ENCODE data around the gene RGS17. TPM values are rescaled to one million over a fixed set of nuclear protein-coding genes. Genes with fewer than 3 reads are reported as not detected.
"Not testable (repeated sequence)": the region's sequence is repeated elsewhere in the genome, so short reads cannot be mapped to it uniquely, and the experiment has no call there.

The RGS17 gene
- total RNA-seq, 1 donor from 2014 or later: not detected

DNA sequence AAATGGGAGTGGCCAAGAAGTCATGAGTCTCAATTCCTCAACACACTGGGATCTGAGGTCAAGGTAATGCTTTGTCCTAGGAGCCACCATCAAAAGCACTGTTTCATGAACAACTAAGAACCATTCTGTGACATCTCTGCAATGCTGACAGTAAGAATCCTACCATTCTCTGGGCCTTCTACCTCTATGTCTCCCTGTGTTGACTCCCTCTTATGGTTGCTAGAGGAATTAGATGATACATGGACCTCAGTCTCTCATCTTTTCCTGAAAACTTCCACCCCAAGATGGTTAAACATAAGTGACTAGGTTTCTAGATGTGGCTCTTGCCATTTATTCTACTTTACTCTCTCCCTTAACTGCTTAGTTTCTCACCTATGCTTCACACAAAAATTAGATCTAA is 137.7 kb downstream of the RGS17 start:
- intact Hi-C loops (cut with micrococcal nuclease): no loop called here

DNA sequence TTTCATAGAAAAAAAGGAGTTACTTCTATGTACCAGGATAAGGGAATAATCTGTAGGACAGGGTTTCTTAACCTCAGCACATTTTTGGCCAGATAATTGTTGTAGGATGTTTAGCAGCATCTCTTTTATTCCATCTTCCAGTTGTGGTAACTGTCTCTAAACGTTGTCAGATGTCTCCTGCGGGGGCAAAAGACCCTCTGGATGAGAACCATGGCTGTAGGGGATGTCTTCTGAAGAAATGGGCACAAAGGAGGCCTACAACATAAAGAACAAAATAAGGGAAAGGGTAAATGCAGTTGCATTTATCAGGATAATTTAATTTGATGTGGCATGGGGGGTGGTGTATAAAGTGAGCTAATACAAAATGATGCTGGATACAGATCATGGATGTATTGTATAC is 144.1 kb downstream of the RGS17 start:
- intact Hi-C loops (cut with micrococcal nuclease): no loop called here

DNA sequence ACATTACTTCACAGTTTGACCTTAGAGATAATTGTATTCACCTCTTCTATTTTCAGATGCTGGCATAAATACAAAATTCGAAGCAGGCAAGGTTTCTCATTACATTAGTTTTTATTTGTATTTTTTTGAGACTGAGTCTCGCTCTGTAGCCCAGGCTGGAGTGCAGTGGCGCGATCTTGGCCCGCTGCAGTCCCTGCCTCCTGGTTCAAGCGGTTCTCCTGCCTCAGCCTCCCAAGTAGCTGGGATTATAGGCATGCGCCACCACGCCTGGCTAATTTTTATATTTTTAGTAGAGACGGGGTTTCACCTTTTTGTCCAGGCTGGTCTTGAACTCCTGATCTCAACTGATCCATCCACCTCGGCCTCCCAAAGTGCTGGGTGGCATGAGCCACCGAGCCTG is 145.8 kb downstream of the RGS17 start:
- intact Hi-C loops (cut with micrococcal nuclease): not testable (repeated sequence)

DNA sequence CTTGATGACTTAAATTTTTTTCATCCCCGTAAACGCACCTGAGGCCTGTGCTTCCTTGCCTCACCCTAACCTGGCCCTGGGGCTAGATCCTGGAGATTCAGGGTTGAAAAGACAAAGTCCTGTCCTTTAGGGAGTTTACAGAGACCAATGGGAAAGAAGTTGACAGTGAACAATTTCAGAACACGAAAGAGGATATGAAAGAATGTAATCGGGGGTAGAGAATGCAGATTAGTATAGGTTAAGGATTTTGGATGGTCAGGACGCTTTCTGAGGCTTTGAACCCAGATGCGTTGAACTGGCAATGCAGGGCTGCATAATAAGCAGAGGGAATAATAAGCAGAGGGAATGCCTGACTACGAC is 146.6 kb downstream of the RGS17 start:
- intact Hi-C loops (cut with micrococcal nuclease): loop anchor here (5.0 kb wide), 6 partner anchors 812 to 1748 kb away; partner anchors contain the start of gene SCAF8

DNA sequence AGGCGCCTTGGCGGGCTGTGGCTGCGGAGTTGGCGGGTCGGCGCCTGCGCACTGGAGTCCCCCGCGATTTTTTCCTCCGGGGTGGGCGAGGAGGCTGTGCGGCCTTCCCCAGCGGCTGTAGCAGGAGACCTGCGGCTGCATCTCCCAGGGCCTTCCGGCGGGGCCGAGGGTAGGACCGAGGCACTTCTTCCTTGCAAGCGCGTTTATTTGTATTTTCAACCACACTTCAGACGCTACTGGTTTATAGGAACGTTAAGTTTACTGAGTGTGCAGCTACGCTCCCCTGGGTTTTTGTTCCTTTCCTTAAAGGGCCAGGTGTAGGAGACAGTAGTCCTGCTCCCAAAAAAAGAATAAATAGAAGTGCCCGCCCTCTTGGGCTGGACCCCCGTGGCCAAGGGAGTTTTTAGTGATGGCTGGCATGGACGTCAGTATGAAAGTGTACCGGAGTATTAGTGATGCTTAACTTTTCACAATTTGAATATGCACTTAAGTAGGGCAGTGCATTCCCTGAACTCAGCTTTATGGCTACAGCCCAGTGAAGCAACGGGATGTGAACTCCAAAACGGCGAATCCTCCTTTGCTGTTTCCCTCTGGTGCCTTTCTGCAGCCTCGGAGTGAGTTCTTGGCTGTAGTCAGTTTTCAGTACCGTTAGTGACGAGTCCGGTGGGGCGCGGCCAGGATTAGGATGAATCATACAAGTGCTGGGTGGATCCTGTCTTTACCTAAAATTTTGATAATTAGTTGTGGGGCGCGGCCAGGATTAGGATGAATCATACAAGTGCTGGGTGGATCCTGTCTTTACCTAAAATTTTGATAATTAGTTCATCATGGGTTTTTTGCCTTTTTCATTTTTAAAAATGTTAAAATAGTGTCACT is 147.2 kb downstream of the RGS17 start:
- intact Hi-C loops (cut with micrococcal nuclease): loop anchor here (2.0 to 5.0 kb wide), 9 partner anchors 683 to 1748 kb away; partner anchors contain the start of genes RMND1, SCAF8 and ZBTB2

DNA sequence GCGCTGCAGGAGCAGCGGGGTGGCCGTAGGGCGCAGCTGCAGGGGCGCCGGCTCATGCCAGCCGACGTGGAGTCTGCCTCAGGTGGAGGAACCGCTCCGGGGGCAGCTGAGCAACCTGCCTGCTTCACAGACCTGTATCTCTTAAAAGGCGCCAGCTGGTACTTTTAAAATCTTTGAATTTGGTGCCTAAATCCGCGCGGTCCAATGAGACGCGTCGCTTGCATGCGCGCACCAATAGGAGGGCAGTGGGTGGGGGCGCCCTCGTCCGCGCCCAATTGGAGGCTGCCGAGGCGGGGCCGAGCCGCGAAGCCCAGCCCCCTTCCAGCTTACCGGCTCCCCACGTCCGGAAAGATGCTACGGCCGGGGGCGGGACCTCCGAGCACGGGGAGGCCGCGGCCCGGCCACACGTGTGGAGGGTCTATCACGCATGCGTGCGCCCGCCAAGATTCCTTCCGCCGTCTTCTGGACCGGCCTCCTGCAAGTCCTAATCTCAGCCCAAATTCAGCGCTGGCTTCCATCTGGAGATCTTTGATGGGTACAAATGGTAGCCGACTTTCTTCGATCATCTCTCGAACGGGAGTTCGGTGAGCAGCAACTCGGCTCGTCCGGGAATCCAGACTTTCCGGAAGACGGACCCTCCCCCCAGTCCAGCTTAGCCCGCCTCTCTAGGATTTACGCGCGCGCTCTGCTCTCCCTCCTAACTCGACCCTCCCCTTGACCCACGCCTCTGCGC is 148.0 kb downstream of the RGS17 start, which contains the start of gene FBXO5:
Gene FBXO5, minus strand, starts transcription at position 138 of the 733 bp plus-strand sequence. Its CDS starts 82 bp downstream, at position 56.
- intact Hi-C loops (cut with micrococcal nuclease): loop anchor here (2.0 to 5.0 kb wide), 9 partner anchors 682 to 1749 kb away; partner anchors contain the start of genes RMND1, SCAF8 and ZBTB2

DNA sequence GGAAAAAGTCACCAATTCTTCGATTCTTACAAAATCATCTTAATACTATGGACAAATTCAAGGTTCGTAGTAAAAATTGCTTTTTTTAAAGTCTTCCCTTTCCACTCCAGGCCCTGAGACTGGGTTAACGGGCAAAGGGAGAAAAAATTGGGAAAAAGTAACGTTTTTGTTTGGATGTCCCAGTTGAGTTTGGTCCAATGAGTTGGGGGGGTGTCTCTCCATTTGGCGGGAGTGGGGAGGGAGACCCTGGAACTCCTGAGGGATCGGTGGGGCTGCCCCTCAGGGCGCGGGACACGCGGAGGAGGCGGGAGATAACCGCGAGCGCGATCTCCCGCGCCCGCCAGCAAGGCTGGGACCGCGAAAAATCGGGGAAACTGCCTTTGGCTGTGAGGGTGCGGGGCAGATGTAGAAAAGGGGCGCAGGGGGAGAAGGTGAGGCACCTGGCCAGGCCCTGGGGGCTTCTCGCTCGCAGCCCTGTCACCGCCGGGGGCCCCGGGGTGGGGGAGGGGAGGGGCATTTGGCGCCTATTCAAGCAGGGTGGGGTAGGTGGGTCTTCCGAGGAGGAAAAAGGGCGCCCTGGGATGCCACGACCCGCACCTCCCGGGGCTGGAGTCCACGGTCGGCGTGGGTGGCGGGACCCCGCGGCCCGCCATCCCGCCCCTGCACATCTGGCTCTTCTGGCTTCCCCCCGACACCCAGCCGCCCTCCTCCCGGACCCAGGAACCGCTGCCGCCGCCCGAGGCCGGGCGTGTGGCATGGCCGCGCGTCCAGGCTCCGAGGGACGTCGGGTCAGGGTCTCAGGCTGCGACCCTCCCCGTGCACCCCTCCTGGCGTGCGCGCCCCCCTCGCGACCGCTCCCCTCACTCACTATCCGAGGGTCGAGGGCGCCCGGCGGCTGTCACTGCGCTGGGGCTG is 148.8 kb downstream of the RGS17 start:
- intact Hi-C loops (cut with micrococcal nuclease): loop anchor here (1.0 to 5.0 kb wide), 10 partner anchors 21 to 1750 kb away; partner anchors contain the start of genes RMND1, SCAF8 and ZBTB2

DNA sequence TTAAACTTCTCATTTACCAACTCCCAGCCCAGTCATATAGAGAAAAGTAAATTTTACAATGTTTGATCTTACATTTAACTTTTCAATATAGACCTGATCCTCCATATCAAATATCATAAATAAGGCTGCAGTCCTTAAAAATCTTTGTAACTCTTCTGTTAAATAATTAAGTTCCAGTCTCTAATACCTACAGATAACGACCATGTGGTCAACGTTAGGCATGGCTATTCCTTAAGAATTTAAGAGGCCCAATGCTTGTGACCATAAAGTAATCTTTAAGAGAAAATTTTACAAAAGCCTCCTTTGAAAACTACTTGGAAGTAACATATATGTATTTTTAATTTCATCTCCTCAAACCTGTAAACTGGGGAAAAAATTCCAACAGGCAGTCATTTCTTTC is 149.9 kb downstream of the RGS17 start:
- intact Hi-C loops (cut with micrococcal nuclease): loop anchor here (1.0 to 5.0 kb wide), 7 partner anchors 22 to 1751 kb away; partner anchors contain the start of gene SCAF8

DNA sequence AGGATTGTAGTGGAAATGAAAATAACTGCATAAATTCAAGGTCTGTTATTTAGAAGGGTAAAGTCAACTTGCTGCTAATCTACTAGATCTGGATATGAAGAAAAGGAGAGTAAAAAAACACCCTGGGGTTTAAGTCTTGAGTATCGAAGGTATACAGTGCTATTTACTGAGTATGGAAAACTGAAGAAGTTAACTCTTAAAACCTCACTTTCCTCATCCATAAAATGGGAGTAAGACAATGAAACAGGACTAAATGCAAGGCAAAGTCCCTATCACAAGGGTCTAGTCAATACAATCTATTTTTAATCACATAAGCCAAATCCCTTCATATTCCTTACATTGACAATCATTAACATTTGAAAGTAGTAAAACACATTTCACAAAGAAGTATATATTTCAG is 150.4 kb downstream of the RGS17 start:
- intact Hi-C loops (cut with micrococcal nuclease): loop anchor here (1.0 to 5.0 kb wide), 9 partner anchors 8 to 1752 kb away; partner anchors contain the start of gene SCAF8

DNA sequence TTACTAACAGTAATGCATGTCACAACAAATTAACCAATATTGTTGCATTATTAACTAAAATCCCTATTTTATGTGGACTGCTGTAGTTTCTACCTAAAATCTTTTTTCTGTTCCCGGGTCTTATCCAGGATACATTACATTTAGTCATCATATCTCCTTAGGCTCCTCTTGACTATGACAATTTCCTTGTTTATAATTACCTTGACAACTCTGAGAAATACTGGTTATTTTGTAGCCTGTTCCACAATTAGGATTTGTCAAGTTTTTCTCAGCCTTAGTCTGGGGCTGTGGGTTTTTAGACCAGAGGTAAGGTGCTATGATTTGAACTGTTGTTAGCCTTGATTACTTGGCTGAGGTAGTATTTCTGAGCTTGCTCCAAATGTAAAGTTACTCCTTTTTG is 152.0 kb downstream of the RGS17 start:
- intact Hi-C loops (cut with micrococcal nuclease): no loop called here

DNA sequence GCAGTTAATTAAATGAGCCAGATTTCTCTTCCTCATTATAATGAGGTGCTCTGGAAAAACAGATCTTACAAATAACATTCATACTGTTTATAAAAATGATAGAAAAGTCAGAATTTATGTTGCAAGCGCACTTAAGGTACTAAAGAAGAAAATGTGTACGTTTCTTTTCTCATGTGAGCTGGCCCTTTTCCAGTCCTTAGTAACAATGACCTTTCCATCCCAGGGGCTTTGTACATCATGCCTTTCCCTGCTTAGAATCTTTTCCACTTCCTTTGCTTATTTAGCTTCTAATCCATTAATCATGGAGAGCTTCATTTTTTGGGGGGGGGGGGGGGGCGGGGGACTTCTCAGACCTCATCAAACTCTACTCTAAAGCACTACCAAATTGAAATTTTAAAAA is 153.0 kb downstream of the RGS17 start:
- intact Hi-C loops (cut with micrococcal nuclease): no loop called here

DNA sequence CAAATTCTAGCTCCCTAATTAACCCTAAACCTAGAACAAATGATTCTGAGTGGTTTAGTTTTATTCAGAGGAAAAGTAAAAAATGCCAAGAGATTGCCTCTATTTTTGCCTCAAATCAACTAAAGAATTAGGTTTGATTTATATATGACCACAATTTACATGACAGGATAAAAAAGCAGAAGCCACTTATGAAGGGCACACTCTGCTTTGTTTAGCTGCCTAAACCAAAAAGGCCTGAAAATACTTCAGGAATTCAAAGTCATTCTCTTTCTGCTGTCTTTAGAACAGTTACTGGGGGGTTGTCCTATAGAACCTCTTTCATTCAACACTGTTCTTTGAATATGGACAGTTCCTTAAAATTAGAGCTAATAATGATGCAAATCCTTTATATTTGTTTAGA is 153.5 kb downstream of the RGS17 start:
- intact Hi-C loops (cut with micrococcal nuclease): no loop called here

DNA sequence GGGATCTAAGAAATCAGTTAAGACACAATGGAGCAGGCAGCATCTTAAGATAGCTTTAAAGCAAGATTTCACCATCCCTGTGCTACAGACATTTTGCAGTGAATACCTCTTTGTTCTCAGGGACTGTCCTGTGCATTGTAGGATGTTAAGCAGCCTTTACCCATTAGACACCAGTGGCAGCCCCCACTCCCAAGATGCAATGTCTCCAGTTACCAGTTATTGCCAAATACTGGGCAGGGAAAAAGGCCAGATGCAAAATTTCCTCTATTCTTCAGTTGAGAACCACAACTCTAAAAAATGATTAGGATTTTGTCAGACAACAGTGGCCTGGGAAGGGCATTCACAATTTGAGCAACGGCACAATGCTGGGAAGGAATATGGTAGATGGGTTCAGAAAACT is 154.3 kb downstream of the RGS17 start:
- intact Hi-C loops (cut with micrococcal nuclease): no loop called here

DNA sequence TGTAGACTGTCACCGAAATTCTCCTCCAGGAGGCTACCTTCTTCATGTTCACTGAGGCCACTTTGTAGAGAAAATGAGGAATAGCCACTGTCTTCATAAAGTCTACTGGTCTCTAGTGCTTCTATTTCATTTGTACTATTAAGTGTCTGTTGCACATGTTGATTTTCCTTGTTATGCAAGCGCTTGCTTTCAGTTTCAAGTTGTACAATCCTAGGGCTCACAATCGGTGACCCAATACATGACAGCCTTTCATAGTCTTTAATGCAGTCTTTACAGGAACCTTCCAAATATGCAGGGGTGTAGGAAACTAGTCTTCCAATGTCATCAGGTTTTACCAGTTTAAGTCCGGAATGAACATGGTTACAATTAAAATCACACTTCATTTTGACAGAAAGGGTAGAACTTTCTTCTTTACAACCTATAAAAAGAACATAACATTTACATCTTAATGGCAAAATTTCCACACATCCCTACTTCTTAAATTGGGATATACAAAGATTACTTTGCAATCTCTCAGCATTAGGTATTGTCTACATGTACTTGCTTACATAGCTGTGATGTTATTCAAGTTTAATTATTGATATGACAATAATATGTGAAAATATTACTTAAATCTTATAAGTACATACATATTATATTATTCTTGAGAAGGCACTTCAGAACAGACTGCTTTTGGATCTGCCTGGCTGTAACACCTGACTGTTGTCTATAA is 155.7 kb downstream of the RGS17 start:
- intact Hi-C loops (cut with micrococcal nuclease): no loop called here

DNA sequence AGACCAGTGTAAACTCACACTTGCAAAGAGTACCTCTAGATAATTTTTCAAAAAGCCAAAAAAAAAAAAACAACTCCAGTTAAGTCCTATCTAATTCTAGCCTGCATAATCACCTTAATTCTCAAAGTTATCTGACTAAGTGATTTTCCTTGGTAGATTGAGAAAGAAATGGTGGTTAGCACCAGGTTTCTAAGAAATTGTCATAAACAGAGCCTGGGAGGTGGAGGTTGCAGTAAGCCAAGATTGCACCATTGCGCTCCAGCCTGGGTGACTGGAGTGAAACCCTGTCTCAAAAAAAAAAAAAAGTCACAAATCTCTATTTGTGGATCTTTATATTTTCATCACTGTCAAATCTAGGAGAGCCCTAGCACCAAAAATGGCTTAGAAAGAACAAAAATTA is 157.2 kb downstream of the RGS17 start:
- intact Hi-C loops (cut with micrococcal nuclease): loop anchor here (1.0 to 5.0 kb wide), 2 partner anchors 8 to 33 kb away; no protein-coding TSS in a partner anchor

DNA sequence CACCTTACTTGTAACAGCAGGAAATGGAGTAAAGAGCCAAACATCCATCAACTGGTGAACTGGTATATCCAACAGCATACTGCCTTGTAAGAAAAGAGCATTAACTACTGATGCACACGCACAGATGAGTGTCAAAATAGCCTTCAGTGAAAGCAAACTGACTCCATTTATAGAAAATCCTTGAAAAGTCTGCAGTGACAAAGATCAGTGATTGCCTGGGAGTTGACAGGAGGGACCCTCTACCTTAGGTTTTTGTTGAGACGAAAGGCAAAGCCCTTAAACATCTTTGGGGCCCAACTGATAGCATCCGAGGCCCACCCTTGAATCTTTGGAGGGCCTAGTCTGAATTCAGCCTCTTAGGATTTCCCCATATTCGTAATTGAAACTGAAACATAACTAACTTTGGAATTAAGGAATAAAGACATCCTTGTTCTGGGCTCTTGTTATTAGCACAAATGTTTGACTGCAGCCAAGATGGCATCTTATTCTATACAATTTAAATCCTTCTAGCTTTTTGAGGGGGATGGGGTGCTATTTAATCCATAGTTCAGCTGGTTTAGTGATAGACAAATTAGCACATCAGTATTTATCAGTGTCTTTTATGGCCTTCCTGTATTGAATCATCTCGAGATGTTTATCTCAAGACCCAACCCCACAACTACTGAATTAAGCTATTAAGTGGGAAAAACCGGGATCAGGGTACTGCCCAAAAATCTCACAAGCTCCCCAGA is 161.2 kb downstream of the RGS17 start:
- intact Hi-C loops (cut with micrococcal nuclease): loop anchor here (5.0 kb wide), 1 partner anchor 37 kb away; no protein-coding TSS in a partner anchor

DNA sequence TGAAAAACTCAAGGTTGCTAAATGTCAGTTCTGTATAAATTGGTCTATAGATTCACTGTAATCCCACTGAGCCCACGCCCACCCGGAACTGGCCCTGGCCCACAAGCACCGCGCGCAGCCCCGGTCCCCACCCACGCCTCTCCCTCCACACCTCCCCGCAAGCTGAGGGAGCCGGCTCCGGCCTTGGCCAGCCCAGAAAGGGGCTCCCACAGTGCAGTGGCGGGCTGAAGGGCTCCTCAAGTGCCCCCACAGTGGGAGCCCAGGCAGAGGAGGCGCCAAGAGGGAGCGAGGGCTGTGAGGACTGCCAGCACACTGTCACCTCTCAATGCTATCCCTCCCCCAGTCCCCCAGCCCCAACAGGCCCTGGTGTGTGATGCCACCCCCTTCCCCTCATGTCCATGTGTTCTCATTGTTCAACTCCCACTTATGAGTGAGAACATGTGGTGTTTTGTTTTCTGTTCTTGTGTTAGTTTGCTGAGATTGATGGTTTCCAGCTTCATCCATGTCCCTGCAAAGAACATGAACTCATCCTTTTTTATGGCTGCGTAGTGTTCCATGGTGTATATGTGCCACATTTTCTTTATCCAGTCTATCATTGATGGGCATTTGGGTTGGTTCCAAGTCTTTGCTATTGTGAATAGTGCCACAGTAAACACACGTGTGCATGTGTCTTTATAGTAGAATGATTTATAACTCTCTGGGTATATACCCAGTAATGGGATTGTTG is 164.8 kb downstream of the RGS17 start:
- intact Hi-C loops (cut with micrococcal nuclease): loop anchor here (1.0 kb wide), 1 partner anchor 8 kb away; no protein-coding TSS in a partner anchor

DNA sequence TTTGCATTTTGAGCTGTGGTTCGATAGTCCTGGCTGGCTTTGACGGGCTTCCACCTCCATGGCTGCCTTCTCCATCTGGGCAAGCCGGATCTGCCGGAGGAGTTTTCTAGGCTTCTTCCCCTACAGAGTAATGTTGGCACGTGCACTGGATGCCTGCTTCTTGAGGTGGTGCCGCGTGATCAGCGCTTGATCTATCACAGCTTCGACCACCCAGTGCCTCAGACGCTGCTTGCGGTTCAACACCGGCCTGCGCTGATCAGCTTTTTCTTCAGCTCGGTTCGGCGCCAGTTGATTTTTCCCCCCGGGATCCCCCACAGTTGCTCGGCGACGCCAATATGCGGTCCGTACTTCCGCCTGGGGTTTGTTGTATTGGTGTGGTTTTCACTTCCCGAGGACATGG is 171.7 kb downstream of the RGS17 start:
- intact Hi-C loops (cut with micrococcal nuclease): no loop called here

DNA sequence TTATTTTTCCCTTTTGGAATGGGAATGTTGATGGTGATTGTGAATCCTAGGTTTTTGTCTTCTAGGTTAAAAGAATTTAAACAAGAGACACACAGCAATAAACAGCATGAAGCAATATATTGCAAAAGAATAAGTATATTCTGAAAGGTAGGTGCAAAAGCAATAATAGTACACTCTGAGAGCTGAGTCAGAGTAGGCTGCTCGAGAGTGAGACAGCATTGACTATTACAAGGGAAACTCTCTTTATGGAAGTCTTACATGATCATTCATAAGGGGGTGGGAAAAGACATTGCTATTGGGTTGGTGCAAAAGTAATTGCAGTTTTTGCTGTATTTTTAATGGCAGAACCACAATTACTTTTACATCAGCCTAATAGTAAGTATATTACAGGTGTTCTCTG is 173.3 kb downstream of the RGS17 start:
- intact Hi-C loops (cut with micrococcal nuclease): no loop called here

Data from T-helper 1 cell treated with Interleukin-12 subunit alpha and Interleukin-12 subunit beta and Interleukin-4 antibody, amounts not matched to agents 30 ng/mL and 1 ng/mL, for 36 hours (primary cell).